Trophoblast cell (in vitro differentiated cells and primary cell): Measurements from ENCODE around the gene XPR1.
"Not testable (repeated sequence)": the region's sequence is repeated elsewhere in the genome, so short reads cannot be mapped to it uniquely, and the experiment has no call there.

ENCODE experiments used
- DNase-seq, 2 donors: peaks; one replicate each; pipeline ENCODE4 v3.0.0-alpha.2; 2016
- H2AFZ ChIP-seq: 2 replicates; pipeline ENCODE4 v1.6.1; 2013; ENCODE audit warnings: low read length, moderate library complexity, mild to moderate bottlenecking; ENCODE audit not compliant: insufficient read depth, poor library complexity
- H2AK5ac ChIP-seq: 2 replicates; pipeline ENCODE4 v1.6.1; 2013; ENCODE audit warnings: mild to moderate bottlenecking, low read length
- H2BK120ac ChIP-seq: 2 replicates; pipeline ENCODE4 v1.6.1; 2013; ENCODE audit warnings: low read length, mild to moderate bottlenecking, moderate library complexity; ENCODE audit not compliant: insufficient read depth, poor library complexity
- H2BK12ac ChIP-seq: 2 replicates; pipeline ENCODE4 v1.6.1; 2013; ENCODE audit warnings: mild to moderate bottlenecking, low read length, moderate library complexity
- H2BK5ac ChIP-seq: 2 replicates; pipeline ENCODE4 v1.6.1; 2013; ENCODE audit warnings: low read length, low read depth, moderate library complexity, mild to moderate bottlenecking; ENCODE audit not compliant: poor library complexity
- H3K14ac ChIP-seq: 2 replicates; pipeline ENCODE4 v1.6.1; 2013; ENCODE audit warnings: mild to moderate bottlenecking, low read length
- H3K18ac ChIP-seq: 2 replicates; pipeline ENCODE4 v1.6.1; 2013; ENCODE audit warnings: mild to moderate bottlenecking, low read length
- H3K23ac ChIP-seq: 2 replicates; pipeline ENCODE4 v1.6.1; 2013; ENCODE audit warnings: low read length
- H3K27ac ChIP-seq: 2 replicates; pipeline ENCODE4 v1.5.1; 2013; ENCODE audit warnings: low read depth, mild to moderate bottlenecking, inconsistent platforms, low read length, moderate library complexity
- H3K27me3 ChIP-seq: 2 replicates; pipeline ENCODE4 v1.6.1; 2013; ENCODE audit warnings: inconsistent platforms, mild to moderate bottlenecking, low read length, moderate library complexity; ENCODE audit not compliant: insufficient read depth
- H3K36me3 ChIP-seq, 2 experiments: 1 replicate in 1 of 2; 2 replicates in 1 of 2; pipeline ENCODE4 v1.6.1; 2013; ENCODE audit warnings: low read length in 2 of 2, mild to moderate bottlenecking in 2 of 2, moderate library complexity in 1 of 2; ENCODE audit not compliant: insufficient read depth in 2 of 2, control insufficient read depth in 1 of 2
- H3K4ac ChIP-seq: 2 replicates; pipeline ENCODE4 v1.6.1; 2013; ENCODE audit warnings: low read depth, mild to moderate bottlenecking, low read length, moderate library complexity
- H3K4me1 ChIP-seq, 2 experiments: 1 replicate in 1 of 2; 2 replicates in 1 of 2; pipeline ENCODE4 v1.6.1; 2013; ENCODE audit warnings: low read length in 2 of 2, mild to moderate bottlenecking in 2 of 2, moderate library complexity in 1 of 2; ENCODE audit not compliant: insufficient read depth in 2 of 2, control insufficient read depth in 1 of 2
- H3K4me2 ChIP-seq: 2 replicates; pipeline ENCODE4 v1.6.1; 2013; ENCODE audit warnings: inconsistent platforms, mild to moderate bottlenecking, low read length, moderate library complexity
- H3K4me3 ChIP-seq: 2 replicates; pipeline ENCODE4 v1.5.1; 2013; ENCODE audit warnings: mild to moderate bottlenecking, low read depth, low read length, inconsistent platforms
- H3K79me1 ChIP-seq: one replicate; pipeline ENCODE4 v1.6.1; 2013; ENCODE audit warnings: low read length
- H3K79me2 ChIP-seq: 2 replicates; pipeline ENCODE4 v1.6.1; 2013; ENCODE audit warnings: low read length, mild to moderate bottlenecking; ENCODE audit not compliant: control insufficient read depth, insufficient read depth, poor library complexity
- H3K9ac ChIP-seq: 2 replicates; pipeline ENCODE4 v1.6.1; 2013; ENCODE audit warnings: mild to moderate bottlenecking, low read length
- H3K9me3 ChIP-seq: 2 replicates; pipeline ENCODE4 v1.6.1; 2013; ENCODE audit warnings: low read depth, mild to moderate bottlenecking, control low read depth, inconsistent platforms, low read length; ENCODE audit not compliant: insufficient read depth
- H4K12ac ChIP-seq: 2 replicates; pipeline ENCODE4 v1.6.1; 2013; ENCODE audit warnings: low read depth, mild to moderate bottlenecking, low read length, moderate library complexity
- H4K8ac ChIP-seq: 2 replicates; pipeline ENCODE4 v1.6.1; 2013; ENCODE audit warnings: low read depth, mild to moderate bottlenecking, low read length, moderate library complexity
- H4K91ac ChIP-seq: one replicate; pipeline ENCODE4 v1.6.1; 2013; ENCODE audit warnings: low read depth, mild to moderate bottlenecking, low read length, moderate library complexity
- WGBS: extraction: QIAGEN DNeasy Blood & Tissue Kit; methylation state at CpG from one replicate; pipeline ENCODE4 v1.1.7; 2013; ENCODE audit warnings: missing lambda C conversion rate; ENCODE audit not compliant: insufficient read length, insufficient coverage; ENCODE audit errors: extremely low coverage; 5-methylcytosine and 5-hydroxymethylcytosine counted together

Gene XPR1

GRCh38 chr1:180720753-180721152, 88.9 kb downstream of the XPR1 start:
- H3K18ac ChIP-seq, result no peak overlapping the region
- H3K9ac ChIP-seq, result no peak overlapping the region
- H3K23ac ChIP-seq, result no peak overlapping the region
- no peak overlapping the region for H3K4me3 ChIP-seq
- DNase-seq, result peak in 1 of 2 donors; percentile 20
- H4K12ac ChIP-seq, result no peak overlapping the region
- H2BK120ac ChIP-seq, result no peak overlapping the region
- no peak overlapping the region for H3K27ac ChIP-seq
- no peaks in the 10 kb centered on the region for H3K4me1 ChIP-seq
- no peak overlapping the region for H4K91ac ChIP-seq
- H2AK5ac ChIP-seq, result no peak overlapping the region
- H3K27me3 ChIP-seq, result no peaks in the 10 kb centered on the region
- no peaks in the 10 kb centered on the region for H3K79me2 ChIP-seq
- H3K4me2 ChIP-seq, result no peak overlapping the region
- H2BK5ac ChIP-seq, result no peak overlapping the region
- H2AFZ ChIP-seq, result no peak overlapping the region
- H3K79me1 ChIP-seq, result no peaks in the 10 kb centered on the region
- no peak overlapping the region for H2BK12ac ChIP-seq
- H4K8ac ChIP-seq, result no peak overlapping the region
- WGBS, result no CpG with 5 or more reads among the region's 4 CpGs
- H3K14ac ChIP-seq, result no peak overlapping the region
- no peak overlapping the region for H3K4ac ChIP-seq
- no peaks in the 10 kb centered on the region for H3K36me3 ChIP-seq
- no peaks in the 10 kb centered on the region for H3K9me3 ChIP-seq

GRCh38 chr1:180722586-180722985, 90.8 kb downstream of the XPR1 start:
- no peaks in the 10 kb centered on the region for H3K79me2 ChIP-seq
- no peak overlapping the region for H3K4me2 ChIP-seq
- no CpG with 5 or more reads among the region's 1 CpG for WGBS
- H3K27ac ChIP-seq, result no peak overlapping the region
- H2BK5ac ChIP-seq, result no peak overlapping the region
- H2BK120ac ChIP-seq, result no peak overlapping the region
- H3K27me3 ChIP-seq, result no peaks in the 10 kb centered on the region
- no peaks in the 10 kb centered on the region for H3K79me1 ChIP-seq
- H3K9me3 ChIP-seq, result no peaks in the 10 kb centered on the region
- no peak overlapping the region for H4K91ac ChIP-seq
- H3K36me3 ChIP-seq, result no peaks in the 10 kb centered on the region
- H2AK5ac ChIP-seq, result no peak overlapping the region
- no peak overlapping the region for H2BK12ac ChIP-seq
- H3K4ac ChIP-seq, result no peak overlapping the region
- no peak overlapping the region for H4K8ac ChIP-seq
- no peak overlapping the region for H3K14ac ChIP-seq
- H3K9ac ChIP-seq, result no peak overlapping the region
- no peak overlapping the region for H2AFZ ChIP-seq
- H3K23ac ChIP-seq, result no peak overlapping the region
- H3K4me1 ChIP-seq, result no peaks in the 10 kb centered on the region
- no peak overlapping the region for H3K4me3 ChIP-seq
- DNase-seq, result no peak
- no peak overlapping the region for H4K12ac ChIP-seq
- no peak overlapping the region for H3K18ac ChIP-seq

- Histone ChIP-seq H3K23ac (no peak overlapping the region), H3K9ac (no peak overlapping the region)
These were observed 92.2 kb downstream of the XPR1 start for GRCh38 chr1:180724055-180724454.

GRCh38 chr1:180726024-180726423, 94.2 kb downstream of the XPR1 start:
- not testable (repeated sequence) for H2BK5ac ChIP-seq, H3K9ac ChIP-seq, H3K79me2 ChIP-seq, H3K36me3 ChIP-seq, H2BK12ac ChIP-seq, H3K27ac ChIP-seq, H4K91ac ChIP-seq, H3K18ac ChIP-seq, H3K14ac ChIP-seq, H4K8ac ChIP-seq, H3K79me1 ChIP-seq, H3K4me1 ChIP-seq, H3K9me3 ChIP-seq, H4K12ac ChIP-seq, H3K27me3 ChIP-seq, DNase-seq, H3K23ac ChIP-seq, H3K4ac ChIP-seq, H2AK5ac ChIP-seq, H3K4me2 ChIP-seq, H2BK120ac ChIP-seq, H3K4me3 ChIP-seq, H2AFZ ChIP-seq
- WGBS, result no CpG with 5 or more reads among the region's 6 CpGs

More at GRCh38 chr1:180724055-180724454, 92.2 kb downstream of the XPR1 start:
- no CpG with 5 or more reads among the region's 1 CpG for WGBS
- Histone ChIP-seq H2BK5ac (no peak overlapping the region), H3K4me2 (no peak overlapping the region), H4K12ac (no peak overlapping the region), H2BK120ac (no peak overlapping the region), H4K91ac (no peak overlapping the region), H3K79me2 (no peaks in the 10 kb centered on the region), H3K4ac (no peak overlapping the region), H2BK12ac (no peak overlapping the region), H2AK5ac (no peak overlapping the region), H4K8ac (no peak overlapping the region), H3K36me3 (no peaks in the 10 kb centered on the region), H3K9me3 (no peaks in the 10 kb centered on the region), H3K27me3 (no peaks in the 10 kb centered on the region), H3K27ac (no peak overlapping the region), H3K79me1 (no peaks in the 10 kb centered on the region), H3K18ac (no peak overlapping the region), H3K14ac (no peak overlapping the region), H2AFZ (no peak overlapping the region), H3K4me1 (no peaks in the 10 kb centered on the region), H3K4me3 (no peak overlapping the region)
- no peak for DNase-seq
